ENCODE results near the gene NRXN3. TPM values are rescaled to one million over a fixed set of nuclear protein-coding genes. Genes with fewer than 3 reads are reported as not detected.

The NRXN3 gene
- total and polyA plus RNA-seq, 2 experiments from 2014 or later = 1.0 to 1.8 TPM

- TF ChIP-seq, protein P1, sequence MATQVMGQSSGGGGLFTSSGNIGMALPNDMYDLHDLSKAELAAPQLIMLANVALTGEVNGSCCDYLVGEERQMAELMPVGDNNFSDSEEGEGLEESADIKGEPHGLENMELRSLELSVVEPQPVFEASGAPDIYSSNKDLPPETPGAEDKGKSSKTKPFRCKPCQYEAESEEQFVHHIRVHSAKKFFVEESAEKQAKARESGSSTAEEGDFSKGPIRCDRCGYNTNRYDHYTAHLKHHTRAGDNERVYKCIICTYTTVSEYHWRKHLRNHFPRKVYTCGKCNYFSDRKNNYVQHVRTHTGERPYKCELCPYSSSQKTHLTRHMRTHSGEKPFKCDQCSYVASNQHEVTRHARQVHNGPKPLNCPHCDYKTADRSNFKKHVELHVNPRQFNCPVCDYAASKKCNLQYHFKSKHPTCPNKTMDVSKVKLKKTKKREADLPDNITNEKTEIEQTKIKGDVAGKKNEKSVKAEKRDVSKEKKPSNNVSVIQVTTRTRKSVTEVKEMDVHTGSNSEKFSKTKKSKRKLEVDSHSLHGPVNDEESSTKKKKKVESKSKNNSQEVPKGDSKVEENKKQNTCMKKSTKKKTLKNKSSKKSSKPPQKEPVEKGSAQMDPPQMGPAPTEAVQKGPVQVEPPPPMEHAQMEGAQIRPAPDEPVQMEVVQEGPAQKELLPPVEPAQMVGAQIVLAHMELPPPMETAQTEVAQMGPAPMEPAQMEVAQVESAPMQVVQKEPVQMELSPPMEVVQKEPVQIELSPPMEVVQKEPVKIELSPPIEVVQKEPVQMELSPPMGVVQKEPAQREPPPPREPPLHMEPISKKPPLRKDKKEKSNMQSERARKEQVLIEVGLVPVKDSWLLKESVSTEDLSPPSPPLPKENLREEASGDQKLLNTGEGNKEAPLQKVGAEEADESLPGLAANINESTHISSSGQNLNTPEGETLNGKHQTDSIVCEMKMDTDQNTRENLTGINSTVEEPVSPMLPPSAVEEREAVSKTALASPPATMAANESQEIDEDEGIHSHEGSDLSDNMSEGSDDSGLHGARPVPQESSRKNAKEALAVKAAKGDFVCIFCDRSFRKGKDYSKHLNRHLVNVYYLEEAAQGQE (IDR thresholded peaks at IDR 0.05; ENCODE audit: unreplicated experiment) = no peak
- TF ChIP-seq STAT1 (IDR thresholded peaks at IDR 0.05; ENCODE audit: unreplicated experiment) = no peak
- no peak for TF ChIP-seq JUNB (IDR thresholded peaks at IDR 0.05; ENCODE audit: unreplicated experiment)
- TF ChIP-seq ETS1 (IDR thresholded peaks at IDR 0.05) = no peak
- TF ChIP-seq CTCF (conservative IDR thresholded peaks at IDR 0.05; ENCODE audit: low read depth in 2 of 2) = no peak
- no peak for TF ChIP-seq CREB1 (CRISPR knock-in tag; IDR thresholded peaks at IDR 0.05; ENCODE audit: low read depth)
Measured at GRCh38 chr14:78242086-78242485, 71.9 kb downstream of the NRXN3 start (continued).

DNA sequence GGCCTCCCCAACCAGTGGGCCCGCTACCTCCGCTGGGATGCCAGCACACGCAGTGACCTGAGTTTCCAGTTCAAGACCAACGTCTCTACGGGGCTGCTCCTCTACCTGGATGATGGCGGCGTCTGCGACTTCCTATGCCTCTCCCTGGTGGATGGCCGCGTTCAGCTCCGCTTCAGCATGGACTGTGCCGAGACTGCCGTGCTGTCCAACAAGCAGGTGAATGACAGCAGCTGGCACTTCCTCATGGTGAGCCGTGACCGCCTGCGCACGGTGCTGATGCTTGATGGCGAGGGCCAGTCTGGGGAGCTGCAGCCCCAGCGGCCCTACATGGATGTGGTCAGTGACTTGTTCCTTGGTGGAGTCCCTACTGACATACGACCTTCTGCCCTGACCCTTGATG is 73.0 kb downstream of the NRXN3 start:
- Mint-ChIP-seq H3K27me3 (ENCODE audit: insufficient read depth, low read depth, poor library complexity) (no peaks in the 10 kb centered on the region), H3K27ac (no peak overlapping the region), H3K4me1 (no peaks in the 10 kb centered on the region; the same call in 1 of the 3 replicates), H3K4me3 (no peak overlapping the region), H3K9me3 (no peaks in the 10 kb centered on the region), H3K36me3 (ENCODE audit: low read depth) (no peaks in the 10 kb centered on the region)
- no peak for DNase-seq (ENCODE audit: low spot score)
- no peak for ATAC-seq
- no peak overlapping the region for H3K27ac ChIP-seq (ENCODE audit: low read depth)
- no peaks in the 10 kb centered on the region for H3K79me2 ChIP-seq (replicated peaks; ENCODE audit: insufficient read depth)
- no peaks in the 10 kb centered on the region for H3K4me1 ChIP-seq (ENCODE audit: insufficient read depth)
- H3K27me3 ChIP-seq (ENCODE audit: insufficient read depth) = no peaks in the 10 kb centered on the region
- H3K4me2 ChIP-seq = no peak overlapping the region
- H2AFZ ChIP-seq = no peak overlapping the region
- H3K9me2 ChIP-seq (ENCODE audit: insufficient read depth) = no peaks in the 10 kb centered on the region
- H3K36me3 ChIP-seq (ENCODE audit: insufficient read depth) = no peaks in the 10 kb centered on the region
- no peaks in the 10 kb centered on the region for H3F3A ChIP-seq (replicated peaks; ENCODE audit: low read depth)
- no peaks in the 10 kb centered on the region for H4K20me1 ChIP-seq (replicated peaks; ENCODE audit: insufficient read depth)
- no peak overlapping the region for H3K4me3 ChIP-seq
- TF ChIP-seq ETS1 (IDR thresholded peaks at IDR 0.05) = no peak
- TF ChIP-seq CTCF (conservative IDR thresholded peaks at IDR 0.05; ENCODE audit: low read depth in 2 of 2) = no peak
- TF ChIP-seq ZNF462 (CRISPR knock-in tag; IDR thresholded peaks at IDR 0.05) = no peak
- TF ChIP-seq EZH2phosphoT487 (IDR thresholded peaks at IDR 0.05; ENCODE audit: unreplicated experiment) = no peak

Data from GM23338 (cell line).